Measurements from ENCODE around the gene SPATA2L. TPM values are rescaled to one million over a fixed set of nuclear protein-coding genes. Genes with fewer than 3 reads are reported as not detected.

The SPATA2L gene
- total and polyA plus RNA-seq, 2 of the 13 experiments (the other 11 are each of a cell fraction or from before 2014, with no cell fraction given), result 9.1 to 20.7 TPM

DNA sequence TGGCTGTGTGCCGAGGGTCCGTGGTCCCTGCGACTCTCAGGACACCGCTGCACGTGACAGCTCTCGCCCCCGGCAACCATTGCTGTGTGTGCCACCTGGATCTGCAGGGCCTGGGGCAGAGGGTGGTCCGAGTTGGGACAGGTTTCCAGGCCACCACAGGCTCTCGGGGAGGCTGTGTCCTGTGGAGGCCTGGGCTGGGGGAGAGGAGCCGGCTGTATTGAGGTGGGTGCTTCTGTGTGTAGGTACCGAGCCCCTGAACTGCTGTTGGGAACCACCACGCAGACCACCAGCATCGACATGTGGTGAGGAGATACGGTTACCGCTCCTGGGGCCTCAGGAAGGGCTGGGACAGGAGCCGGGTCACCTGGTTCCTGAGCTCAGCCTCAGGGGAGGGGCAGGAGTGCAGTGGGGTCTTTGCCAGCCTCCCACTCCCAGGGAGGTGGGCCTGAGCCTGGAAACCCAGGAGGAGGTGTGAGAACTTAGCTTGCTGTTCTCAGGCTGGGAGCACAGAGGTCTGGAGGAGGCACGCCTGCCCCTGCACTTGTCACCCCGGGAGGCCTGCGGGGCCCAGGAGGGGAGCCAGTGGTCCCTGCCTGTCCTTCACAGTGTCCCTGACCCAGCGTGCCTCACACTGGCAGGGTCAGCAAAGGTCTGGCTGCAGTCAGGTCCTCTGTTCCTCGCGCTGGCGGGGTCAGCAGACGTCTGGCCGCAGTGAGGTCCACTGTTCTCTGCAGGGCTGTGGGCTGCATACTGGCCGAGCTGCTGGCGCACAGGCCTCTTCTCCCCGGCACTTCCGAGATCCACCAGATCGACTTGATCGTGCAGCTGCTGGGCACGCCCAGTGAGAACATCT, 7.3 kb downstream of the SPATA2L start (continued):
- TF ChIP-seq ZNF749 (CRISPR knock-in tag; IDR thresholded peaks at IDR 0.05; ENCODE audit: borderline replicate concordance) (no peak), ZNF160 (CRISPR knock-in tag; IDR thresholded peaks at IDR 0.05) (no peak), KLF11 (CRISPR knock-in tag; IDR thresholded peaks at IDR 0.05) (no peak), HHEX (CRISPR knock-in tag; IDR thresholded peaks at IDR 0.05) (no peak), MED8 (CRISPR knock-in tag; IDR thresholded peaks at IDR 0.05; ENCODE audit: insufficient replicate concordance) (no peak), MBD4 (IDR thresholded peaks at IDR 0.05; ENCODE audit: borderline replicate concordance, low read length) (no peak), PITX1 (CRISPR knock-in tag; IDR thresholded peaks at IDR 0.05) (peak; percentile 75; the same call in 1 of the 2 replicates), ZFP1 (CRISPR knock-in tag; IDR thresholded peaks at IDR 0.05) (no peak), KAT7 (CRISPR knock-in tag; IDR thresholded peaks at IDR 0.05; ENCODE audit: borderline replicate concordance) (no peak; the same call in 1 of the 2 replicates), RORA (CRISPR knock-in tag; IDR thresholded peaks at IDR 0.05) (no peak), HINFP (CRISPR knock-in tag; IDR thresholded peaks at IDR 0.05; ENCODE audit: low read depth) (peak; percentile 21; the same call in 1 of the 2 replicates), HDAC6 (IDR thresholded peaks at IDR 0.05; ENCODE audit: low read depth, low read length) (no peak), ZNF264 (CRISPR knock-in tag; IDR thresholded peaks at IDR 0.05) (no peak), ERF (CRISPR knock-in tag; IDR thresholded peaks at IDR 0.05) (no peak), MIER3 (CRISPR knock-in tag; IDR thresholded peaks at IDR 0.05; ENCODE audit: borderline replicate concordance) (no peak), KDM3A (CRISPR knock-in tag; IDR thresholded peaks at IDR 0.05; ENCODE audit: low read depth) (peak; percentile 84; the same call in 1 of the 2 replicates), ZNF780A (CRISPR knock-in tag; IDR thresholded peaks at IDR 0.05) (no peak), ZFP36 (IDR thresholded peaks at IDR 0.05; ENCODE audit: borderline replicate concordance, low read depth, low read length, partially characterized antibody) (no peak), SRSF1 (optimal IDR thresholded peaks at IDR 0.05; ENCODE audit: low read depth, low read length) (no peak), ZNF33B (CRISPR knock-in tag; IDR thresholded peaks at IDR 0.05) (no peak), ZSCAN5A (CRISPR knock-in tag; IDR thresholded peaks at IDR 0.05; ENCODE audit: borderline replicate concordance) (no peak), NCOA5 (CRISPR knock-in tag; IDR thresholded peaks at IDR 0.05) (no peak), SIN3A (IDR thresholded peaks at IDR 0.05; ENCODE audit: borderline replicate concordance, low read depth, low read length) (no peak), ARNTL (CRISPR knock-in tag; IDR thresholded peaks at IDR 0.05) (peak; percentile 81; the same call in 1 of the 2 replicates), ZNF275 (CRISPR knock-in tag; IDR thresholded peaks at IDR 0.05; ENCODE audit: borderline replicate concordance) (no peak)
- TF ChIP-seq, protein P1, sequence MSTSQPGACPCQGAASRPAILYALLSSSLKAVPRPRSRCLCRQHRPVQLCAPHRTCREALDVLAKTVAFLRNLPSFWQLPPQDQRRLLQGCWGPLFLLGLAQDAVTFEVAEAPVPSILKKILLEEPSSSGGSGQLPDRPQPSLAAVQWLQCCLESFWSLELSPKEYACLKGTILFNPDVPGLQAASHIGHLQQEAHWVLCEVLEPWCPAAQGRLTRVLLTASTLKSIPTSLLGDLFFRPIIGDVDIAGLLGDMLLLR (CRISPR knock-in tag; IDR thresholded peaks at IDR 0.05), result no peak
- TF ChIP-seq, protein P2, sequence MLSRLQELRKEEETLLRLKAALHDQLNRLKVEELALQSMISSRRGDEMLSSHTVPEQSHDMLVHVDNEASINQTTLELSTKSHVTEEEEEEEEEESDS (CRISPR knock-in tag; IDR thresholded peaks at IDR 0.05; ENCODE audit: borderline replicate concordance), result no peak
